HG03571 (cell line): ENCODE measurements around the gene MAPK8IP1.
A peak's percentile ranks its signal among the peaks of the same experiment; 100 is the strongest.
"Not testable (repeated sequence)": the region's sequence is repeated elsewhere in the genome, so short reads cannot be mapped to it uniquely, and the experiment has no call there.

Source experiments
- ATAC-seq: cut with Tn5 transposase; IDR thresholded peaks from one replicate; pipeline ENCODE4 v1.9.1; 2021; ENCODE audit not compliant: unreplicated experiment

Gene MAPK8IP1

GRCh38 chr11:45885274-45885920, at the start of gene MAPK8IP1:
Gene MAPK8IP1 (plus strand): TSS chr11:45885651. CDS start chr11:45885821, 170 bp downstream.
- ATAC-seq = no peak

- no peak for ATAC-seq
Measured at GRCh38 chr11:45839204-45839603, 46.2 kb upstream of the MAPK8IP1 start.

GRCh38 chr11:45840251-45840650, 45.2 kb upstream of the MAPK8IP1 start:
- ATAC-seq = not testable (repeated sequence)

GRCh38 chr11:45843158-45843924, 42.1 kb upstream of the MAPK8IP1 start:
- ATAC-seq = peak; percentile 20

- no peak for ATAC-seq
Measured at GRCh38 chr11:45844822-45845578, 40.5 kb upstream of the MAPK8IP1 start.

GRCh38 chr11:45846174-45846675, 39.2 kb upstream of the MAPK8IP1 start:
- ATAC-seq = no peak

- ATAC-seq = peak; percentile 90
Measured at GRCh38 chr11:45846974-45847910, 38.2 kb upstream of the MAPK8IP1 start, which contains the start of gene CRY2. Gene CRY2 (plus strand): TSS chr11:45847475. CDS start chr11:45847491, 16 bp downstream.

- ATAC-seq = peak; percentile 8
Measured at GRCh38 chr11:45847911-45848316, 37.5 kb upstream of the MAPK8IP1 start.

GRCh38 chr11:45848654-45849081, 36.8 kb upstream of the MAPK8IP1 start:
- ATAC-seq = no peak

- no peak for ATAC-seq
Measured at GRCh38 chr11:45850446-45850845, 35.0 kb upstream of the MAPK8IP1 start.

GRCh38 chr11:45851228-45851627, 34.2 kb upstream of the MAPK8IP1 start:
- no peak for ATAC-seq

GRCh38 chr11:45852018-45852711, 33.3 kb upstream of the MAPK8IP1 start:
- no peak for ATAC-seq

GRCh38 chr11:45852712-45853101, 32.7 kb upstream of the MAPK8IP1 start:
- no peak for ATAC-seq

GRCh38 chr11:45853332-45854219, 31.9 kb upstream of the MAPK8IP1 start:
- ATAC-seq = no peak

- ATAC-seq = no peak
Measured at GRCh38 chr11:45855308-45855707, 30.1 kb upstream of the MAPK8IP1 start.

GRCh38 chr11:45856044-45856468, 29.4 kb upstream of the MAPK8IP1 start:
- ATAC-seq = no peak

- ATAC-seq = no peak
Measured at GRCh38 chr11:45857961-45858474, 27.4 kb upstream of the MAPK8IP1 start.

GRCh38 chr11:45858751-45859398, 26.6 kb upstream of the MAPK8IP1 start:
- ATAC-seq = no peak
